A549 treated with DMSO at 1 μM for 4 hours (cell line): ENCODE data around the gene FCN1. TPM values are rescaled to one million over a fixed set of nuclear protein-coding genes. Genes with fewer than 3 reads are reported as not detected.

Source experiments
- total RNA-seq: library from RNA; stranded (reverse); fragments of 200-300 nt; extraction: Qiagen RNA extraction; gene quantifications from 5 replicates; pipeline ENCODE4 v1.2.3, GENCODE V29; 2022; ENCODE audit warnings: low read depth

Gene FCN1
- total RNA-seq = not detected in 5 replicates

DNA sequence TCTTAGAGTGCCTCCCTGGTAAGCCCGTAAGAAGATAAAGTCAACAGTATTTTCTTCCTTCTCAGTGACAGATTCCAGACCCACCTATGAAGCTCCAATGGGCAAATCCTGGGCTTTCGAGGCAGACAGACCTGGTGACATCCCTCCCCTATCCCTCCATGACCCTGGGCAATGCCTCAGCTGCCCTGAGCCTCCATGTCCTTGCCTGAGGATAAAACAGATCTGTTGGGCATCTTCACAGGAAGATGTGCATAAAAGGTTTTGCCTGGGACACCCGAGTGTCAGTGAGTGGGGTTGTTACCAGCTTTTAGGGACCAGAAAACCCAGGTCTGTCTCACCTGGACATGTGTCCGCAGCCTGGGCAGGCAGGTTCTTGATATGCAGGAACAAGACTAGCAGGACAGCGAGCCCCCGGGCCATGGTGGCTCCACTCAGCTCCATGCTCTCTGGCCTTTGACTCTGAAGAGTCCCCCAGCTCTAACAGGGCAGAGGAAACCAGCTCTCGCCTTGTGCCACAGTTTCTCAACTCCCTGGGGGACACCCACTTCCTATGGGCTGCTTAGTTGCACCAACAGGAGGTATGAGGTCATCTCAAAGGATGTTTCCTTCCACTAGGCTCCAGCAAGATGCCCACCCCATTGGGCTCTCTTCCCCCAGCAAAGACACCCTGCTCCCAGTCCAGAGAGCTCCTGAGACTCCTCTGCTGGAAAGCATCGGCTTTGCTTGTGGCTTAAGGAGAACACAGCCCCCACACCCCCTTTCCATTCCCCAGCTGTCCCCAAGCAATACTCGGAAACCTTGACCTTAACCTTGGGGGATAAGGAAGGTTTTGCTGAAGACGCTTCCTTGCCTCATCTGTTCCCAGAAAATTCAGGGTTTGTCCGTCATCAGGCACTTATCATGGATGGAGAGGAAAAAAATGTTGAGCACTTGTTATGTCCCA lies at the start of gene FCN1:
TSS of gene FCN1 (minus strand) at position 482 of the 943 bp plus-strand sequence. CDS start at position 441, 41 bp downstream.

DNA sequence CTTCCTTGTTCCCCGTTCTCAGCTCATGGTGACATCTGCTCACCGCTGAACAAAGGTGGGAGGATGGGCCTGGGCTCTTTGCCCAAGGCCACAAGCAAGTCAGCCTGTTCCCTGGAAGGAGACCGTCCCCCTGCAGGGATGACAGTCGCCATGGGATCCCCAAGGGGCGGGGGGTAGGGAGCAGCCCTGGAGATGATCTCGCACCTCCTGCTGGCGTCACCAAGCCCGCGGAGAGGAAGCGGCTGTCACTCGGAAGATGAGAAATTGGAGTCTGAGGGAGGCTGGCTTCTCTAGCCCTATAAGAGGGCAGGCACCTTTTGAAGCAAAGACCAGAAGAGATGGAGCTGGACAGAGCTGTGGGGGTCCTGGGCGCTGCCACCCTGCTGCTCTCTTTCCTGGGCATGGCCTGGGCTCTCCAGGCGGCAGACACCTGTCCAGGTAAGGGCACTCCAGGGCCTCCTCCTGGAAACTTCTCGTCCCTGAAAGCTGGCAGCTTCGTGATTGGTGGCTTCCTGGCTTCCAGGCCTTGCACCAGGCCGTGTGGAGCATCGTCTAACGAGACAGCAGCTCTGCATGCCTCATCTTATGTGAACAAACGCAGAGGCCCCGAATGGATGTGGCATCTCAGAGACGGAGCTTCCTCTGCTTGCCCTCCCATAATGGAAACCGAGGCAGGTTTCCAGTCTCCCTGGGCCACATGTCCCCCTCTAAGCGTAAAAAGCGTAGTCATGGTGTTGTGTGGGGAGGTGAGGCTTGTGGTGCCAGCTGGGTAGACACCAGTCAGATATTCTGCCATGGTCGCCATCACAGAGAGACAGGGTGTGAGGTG lies 37.0 kb downstream of the FCN1 start, which contains the start of gene FCN2:
TSS of gene FCN2 (plus strand) at position 327 of the 829 bp plus-strand sequence. CDS start at position 339, 12 bp downstream.

Other genes with a start within 250 kb of the FCN1 start
- not detected in 5 replicates for gene FCN2, start 37.1 kb downstream of the FCN1 start, total RNA-seq
- 9.8 to 12.2 TPM (median 10.8 TPM) in 5 replicates for gene OLFM1, start 169.8 kb upstream of the FCN1 start, total RNA-seq